Hematopoietic multipotent progenitor cell treated with erythropoietin and hydrocortisone succinate and interleukin-3 and kit ligand, for 8 days (in vitro differentiated cells): ENCODE results near the gene POR.

Experiments
- DNase-seq: peaks from one replicate; pipeline ENCODE4 v3.0.0-alpha.2; 2015

Gene POR

DNA sequence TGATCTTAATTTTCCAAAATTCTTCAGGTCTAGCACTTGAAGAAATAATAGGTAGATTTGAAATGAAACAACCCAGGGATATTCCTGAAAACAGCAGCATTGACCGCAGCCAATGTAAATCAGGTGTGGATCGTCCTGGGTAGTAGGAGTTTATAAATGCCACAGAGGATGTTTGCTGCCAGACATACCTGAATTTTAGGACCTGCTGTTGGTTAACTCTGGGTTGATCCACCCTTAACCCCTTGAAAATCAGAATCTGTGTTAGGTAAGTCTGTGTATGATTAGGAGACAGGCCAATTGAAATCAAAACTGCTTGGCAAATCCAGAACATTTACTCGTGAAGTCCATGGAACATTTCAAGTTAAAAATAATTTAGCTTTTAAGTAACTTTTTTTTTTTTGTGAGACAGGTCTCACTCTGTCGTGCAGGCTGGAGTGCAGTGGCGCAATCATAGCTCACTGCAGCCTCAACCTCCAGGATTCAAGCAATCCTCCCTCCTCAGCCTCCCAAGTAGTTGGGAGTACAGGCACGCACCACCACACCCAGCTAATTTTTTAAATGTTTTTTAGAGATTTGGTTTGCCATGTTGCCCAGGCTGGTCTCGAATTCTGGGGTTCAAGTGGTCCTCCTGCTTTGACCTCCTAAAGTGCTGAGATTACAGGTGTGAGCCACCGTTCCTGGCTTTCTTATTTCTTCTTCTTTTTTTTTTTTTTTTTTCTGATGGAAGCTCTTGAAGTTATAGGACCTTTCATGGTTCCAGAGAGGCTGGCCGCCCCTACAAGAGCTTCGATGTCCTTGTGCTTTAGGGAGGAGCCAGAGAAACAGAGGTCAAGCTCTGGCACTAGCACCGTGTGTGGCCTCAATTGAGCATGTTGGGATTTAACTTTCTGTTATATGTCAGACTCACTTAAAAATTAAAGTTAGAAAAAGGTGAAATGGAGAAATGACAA lies 2.0 kb downstream of the POR start:
- no peak for DNase-seq

DNA sequence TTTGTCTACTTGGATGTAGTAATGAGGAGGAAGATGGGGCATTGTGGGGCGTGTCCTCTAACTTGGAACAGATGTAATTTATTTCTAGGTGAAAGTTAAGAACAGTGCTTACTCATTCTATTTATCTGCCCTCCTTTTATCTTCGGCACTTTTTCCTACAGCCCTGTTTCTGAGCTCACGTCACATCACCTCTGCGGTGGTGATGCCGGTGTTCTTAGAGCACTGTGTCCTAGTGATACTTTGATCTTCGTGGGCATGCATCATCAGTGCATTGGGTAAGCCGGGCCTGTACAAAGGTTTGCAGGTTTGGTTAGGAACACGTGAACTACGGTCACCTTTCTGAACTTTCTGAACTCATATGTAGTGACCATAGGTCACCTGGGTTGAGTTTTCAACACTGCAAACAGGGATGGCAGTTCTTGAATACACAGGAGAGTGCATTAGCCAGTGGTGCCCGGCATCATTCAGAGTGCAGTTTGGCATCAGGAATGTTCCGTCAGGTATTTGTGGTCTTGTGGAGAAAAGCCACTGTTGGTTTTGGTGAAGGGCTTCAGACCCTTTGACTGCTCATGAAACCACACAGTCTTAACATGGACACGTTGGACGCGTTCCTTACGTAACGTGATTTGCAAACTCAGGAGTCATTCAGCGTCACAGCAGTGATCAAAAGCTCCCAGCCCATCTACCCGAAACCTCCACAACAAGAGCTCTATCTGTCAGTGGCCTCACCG lies 5.6 kb downstream of the POR start:
- DNase-seq = no peak

DNA sequence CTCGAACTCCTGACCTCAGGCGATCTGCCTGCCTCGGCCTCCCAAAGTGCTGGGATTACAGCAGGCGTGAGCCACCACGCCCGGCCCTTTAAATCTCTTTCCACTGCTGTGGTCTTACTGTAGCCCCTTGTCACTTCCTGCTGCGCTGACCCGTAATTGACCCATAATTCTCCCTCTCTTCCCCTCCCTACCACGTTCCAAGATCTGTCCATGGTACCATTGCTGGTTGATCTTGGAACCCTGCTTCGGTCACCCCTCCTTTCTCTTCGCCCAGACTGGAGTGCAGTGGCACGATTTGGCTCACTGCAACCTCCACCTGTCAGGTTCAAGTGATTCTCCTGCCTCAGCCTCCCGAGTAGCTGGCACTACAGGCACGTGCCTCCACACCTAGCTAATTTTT lies 6.5 kb downstream of the POR start:
- DNase-seq = no peak

DNA sequence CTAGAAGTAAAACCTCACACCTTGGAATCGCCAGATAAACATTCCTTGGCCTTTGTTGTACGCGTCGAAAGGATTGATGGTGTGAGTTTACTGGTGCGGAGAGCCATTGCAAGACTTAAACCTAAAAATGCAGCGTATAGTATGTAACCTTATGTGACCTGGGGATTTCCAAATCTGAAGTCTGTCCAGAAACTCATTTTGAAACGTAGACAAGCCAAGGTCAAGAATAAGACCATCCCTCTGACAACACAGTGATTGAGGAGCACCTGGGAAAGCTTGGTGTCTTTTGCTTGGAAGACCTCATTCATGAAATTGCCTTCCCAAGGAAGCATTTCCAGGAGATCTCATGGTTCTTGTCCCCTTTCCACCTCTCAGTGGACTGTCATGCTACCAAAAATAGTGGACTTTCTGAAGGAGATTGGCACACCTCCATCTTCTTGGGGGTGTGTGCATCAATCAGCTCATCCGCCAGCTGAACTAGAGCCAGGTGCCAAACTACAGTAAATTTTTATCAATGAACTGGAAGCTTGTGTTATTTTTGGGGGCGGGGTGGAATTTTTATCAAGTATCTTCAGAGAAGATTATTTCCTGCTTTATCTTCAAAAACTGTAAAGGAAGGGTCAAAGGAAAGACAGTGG lies 8.1 kb downstream of the POR start:
- no peak for DNase-seq

DNA sequence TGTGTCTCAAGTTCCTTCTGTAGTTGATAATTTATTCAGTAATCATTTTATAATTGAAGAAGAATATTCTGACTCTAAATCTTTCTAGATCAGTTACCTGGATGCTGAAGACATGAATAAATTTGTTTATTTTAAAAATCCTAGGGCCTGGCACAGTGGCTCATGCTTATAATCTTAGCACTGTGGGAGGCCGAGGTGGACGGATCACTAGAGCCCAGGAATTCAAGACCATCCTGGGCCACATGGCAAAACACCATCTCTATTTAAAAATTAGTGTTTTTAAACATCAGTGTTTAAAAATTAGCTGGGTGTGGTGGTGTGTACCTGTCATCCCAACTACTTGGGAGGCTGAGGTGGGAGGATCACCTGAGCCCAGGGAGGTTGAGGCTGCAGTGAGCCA lies 9.3 kb downstream of the POR start:
- no peak for DNase-seq

DNA sequence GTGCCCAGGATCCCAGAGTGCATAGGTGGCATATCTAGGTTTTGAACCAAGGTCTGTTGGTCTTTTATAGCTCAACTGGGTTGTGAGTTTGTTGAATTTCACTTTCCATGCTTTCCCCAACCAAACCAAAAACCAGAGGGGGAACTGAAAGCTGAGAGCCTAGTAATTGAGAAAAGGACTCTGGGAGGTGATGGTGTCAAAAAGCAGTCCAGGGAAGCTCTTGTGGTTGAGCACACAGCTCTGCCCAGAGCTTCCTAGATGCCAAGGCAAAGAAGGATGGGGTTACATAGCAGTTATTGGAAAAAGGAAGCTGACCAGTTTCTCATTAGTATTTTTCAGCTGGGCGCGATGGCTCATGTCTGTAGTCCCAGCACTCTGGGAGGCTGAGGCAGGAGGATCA lies 9.9 kb downstream of the POR start:
- no peak for DNase-seq

DNA sequence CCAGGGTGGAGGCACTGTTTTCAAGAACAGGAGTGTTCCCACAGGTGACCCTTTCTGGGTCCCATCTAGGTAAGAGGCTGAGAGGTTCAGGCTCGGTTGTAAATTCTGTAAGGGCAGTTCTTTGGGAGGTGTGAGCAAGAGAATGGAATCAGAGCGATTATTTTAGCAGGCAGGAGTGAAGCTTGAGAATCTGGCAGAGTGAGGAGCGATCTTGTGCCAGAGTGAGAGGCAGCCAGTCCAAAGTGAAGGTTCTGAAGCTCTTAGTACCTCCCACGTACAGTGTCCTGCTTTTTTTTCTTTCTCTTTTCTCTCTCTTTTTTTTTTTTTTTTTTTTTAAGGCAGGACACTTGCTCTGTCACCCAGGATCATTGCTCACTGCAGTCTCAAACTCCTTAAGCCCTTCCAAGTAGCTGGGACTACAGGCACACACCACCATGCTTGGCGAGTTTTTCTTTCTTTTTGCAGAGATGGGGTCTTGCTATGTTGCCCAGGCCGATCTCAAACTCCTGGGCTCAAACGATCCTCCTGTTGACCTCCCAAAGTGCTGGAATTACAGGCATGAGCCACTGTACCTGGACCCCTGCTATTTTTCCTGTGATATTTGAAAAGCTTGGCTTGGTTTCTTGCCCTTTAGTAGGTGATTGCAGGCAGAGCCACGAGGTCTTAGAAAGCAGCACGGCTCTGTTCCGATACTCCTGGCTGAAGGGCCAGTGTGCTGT lies 10.9 kb downstream of the POR start:
- DNase-seq = no peak

DNA sequence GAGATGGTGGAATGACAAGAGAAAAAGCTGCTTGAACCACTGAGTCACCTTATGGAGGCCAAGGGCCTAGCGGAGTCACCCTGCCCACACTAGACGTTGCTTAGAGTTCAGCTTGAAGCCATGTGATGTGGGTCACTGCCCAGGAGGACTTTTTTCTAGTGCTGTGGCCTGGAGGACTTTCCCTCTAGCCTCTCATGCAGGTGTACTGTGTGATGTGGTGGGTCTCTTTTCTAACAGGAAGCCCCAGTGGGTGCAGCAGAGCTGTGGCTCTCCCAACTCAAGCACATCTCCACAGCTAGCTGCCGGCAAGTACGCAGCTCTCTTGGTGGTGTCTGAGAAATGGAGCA lies 13.6 kb downstream of the POR start:
- DNase-seq = no peak

DNA sequence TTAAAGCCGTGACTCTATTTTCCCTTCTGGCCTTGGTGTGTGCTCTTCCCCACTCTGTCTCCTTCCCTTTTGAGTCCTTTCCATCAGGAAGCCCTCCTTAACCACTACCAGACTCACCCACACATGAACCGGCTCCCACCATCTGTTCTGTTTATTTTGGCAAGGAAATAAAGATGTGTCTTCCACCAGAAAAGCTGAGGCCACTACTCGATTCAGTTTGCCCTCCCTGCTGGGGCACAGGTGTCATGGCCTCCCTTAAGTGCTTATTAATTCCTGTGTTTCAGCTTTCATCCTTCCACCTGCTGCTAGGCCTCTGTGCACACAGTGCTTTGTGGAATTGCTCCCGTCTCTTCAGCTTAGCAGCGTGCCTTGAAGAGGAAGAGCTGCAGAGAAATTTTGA lies 16.7 kb downstream of the POR start:
- no peak for DNase-seq

DNA sequence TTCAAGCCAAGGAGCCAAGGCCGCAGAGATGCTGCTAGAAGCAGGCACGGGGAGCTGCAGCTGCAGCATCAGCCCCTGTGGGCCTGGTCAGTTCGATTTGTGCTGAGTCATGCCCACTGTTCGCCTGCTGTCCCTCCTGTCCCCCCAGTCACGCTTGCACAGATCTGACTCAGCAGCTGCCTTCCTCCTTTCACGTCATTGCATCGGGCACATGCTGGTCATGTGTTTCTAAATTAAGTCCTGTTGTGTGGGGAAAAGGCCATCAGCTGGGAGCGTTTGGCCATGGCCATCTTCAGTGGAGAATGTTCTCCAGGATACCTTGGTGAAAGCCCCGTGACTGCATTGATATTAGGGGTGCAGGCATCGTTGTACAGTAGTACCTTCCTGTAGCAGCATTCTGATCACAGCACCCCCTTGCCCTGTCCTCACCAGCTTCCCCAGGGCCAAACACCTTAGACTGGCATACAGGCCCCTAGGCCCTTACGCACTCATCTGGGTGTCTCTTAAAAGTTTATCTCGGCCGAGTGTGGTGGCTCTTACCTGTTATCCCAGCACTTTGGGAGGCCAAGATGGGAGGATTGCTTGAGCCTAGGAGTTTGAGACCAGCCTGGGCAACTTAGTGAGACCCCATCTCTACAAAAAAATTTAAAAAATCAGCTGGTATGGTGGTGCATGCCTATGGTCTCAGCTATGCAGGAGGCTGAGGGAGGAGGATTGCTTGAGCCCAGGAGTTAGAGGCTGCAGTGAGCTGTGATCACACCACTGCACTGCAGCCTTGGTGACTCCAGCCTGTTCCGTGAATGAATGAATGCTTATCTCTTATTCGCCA lies 23.2 kb downstream of the POR start:
- no peak for DNase-seq

DNA sequence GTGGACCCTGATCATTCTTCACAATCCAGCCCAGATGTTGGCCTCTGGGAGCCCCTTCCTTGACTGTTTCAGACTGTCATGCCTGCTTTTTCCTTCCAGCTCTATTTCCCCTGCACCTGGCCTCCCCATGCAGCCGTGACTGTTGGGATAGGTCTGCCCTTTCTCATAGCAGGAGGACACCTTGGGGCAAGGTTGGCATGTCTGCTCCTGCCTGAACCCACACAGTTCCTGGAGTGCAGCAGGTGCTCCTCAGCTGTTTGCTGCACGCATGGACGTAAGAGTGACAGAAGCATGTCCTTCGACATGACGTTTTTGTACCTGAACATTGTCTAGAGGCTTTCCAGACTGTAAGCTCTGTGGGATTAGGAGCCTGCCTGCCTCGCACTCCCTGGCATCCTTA lies 24.0 kb downstream of the POR start:
- no peak for DNase-seq

DNA sequence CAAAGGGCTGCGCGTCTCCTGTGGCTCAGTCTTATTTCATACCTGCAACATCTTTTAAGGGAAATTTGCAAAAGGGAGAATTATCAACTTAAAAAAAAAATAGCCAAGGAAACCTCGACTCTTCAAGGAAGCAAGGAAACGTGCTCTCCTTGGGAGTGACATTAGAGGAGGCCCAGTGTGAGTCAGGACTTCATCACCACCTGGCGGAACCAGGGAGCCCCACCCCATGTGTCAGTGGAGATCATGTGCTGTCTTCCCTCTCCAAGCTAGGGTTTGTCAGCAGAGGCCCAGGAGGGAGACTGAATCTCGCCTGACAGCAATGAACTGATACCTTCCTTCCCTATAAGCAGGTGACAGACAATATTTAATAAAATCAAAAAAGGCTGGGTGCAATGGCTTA lies 28.9 kb downstream of the POR start:
- no peak for DNase-seq

DNA sequence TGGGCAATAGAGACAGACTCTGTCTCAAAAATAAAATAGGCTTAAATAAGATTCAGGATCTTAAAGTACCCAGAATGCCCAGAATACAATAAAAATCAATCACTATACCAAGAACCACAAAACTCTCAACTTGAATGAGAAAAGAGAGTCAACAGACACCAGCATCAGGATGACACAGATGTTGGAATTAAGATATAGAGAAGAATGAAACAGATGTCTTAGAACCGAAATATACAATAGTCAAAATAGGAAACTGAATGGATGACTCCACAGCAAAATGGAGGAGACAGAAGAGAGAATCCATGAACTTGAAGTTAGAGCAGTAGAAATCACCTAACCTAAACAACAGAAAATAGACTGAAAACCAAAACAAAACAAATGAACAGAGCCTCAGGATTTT lies 29.6 kb downstream of the POR start:
- no peak for DNase-seq

DNA sequence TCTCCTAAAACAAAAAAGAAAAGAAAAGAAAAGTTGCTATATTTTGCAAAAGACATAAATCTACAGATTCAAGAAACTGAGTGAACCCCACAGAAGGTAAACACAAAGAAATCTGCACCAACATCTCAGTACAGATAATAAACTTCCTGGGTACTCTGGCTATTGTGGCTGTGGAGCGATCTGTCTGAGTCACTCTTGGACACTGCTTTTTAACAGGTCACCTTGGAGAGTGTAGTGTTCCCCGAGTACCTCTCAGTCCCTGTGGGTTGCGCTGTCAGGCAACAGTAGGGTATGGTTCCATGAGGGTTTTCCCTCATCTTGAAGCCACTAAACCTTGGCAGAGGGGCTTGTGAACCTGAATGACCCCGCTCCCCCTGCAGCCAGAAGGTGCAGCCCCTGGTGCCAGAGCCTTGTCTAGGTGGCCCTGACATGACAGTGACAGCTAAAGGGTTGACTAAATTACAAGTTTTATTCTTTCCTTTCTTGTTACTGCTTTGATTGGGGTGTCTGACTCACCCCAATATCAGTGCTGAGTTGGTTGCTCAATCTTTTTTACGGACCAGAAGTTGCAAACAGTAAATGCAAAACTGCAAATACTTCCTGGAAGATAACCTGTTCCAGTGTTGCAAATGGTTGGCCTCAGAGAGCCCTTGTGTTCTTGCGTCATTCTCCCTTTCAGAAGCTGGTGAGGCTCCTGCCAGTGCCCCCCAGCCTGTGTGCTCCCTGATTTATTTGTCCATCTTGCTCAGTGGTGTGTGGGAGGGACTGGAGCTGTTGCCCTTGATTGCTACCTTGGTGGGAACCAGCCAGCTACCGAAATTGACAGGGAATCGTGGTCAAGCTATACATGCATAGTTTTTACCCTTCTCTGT lies 30.6 kb downstream of the POR start:
- DNase-seq = no peak

DNA sequence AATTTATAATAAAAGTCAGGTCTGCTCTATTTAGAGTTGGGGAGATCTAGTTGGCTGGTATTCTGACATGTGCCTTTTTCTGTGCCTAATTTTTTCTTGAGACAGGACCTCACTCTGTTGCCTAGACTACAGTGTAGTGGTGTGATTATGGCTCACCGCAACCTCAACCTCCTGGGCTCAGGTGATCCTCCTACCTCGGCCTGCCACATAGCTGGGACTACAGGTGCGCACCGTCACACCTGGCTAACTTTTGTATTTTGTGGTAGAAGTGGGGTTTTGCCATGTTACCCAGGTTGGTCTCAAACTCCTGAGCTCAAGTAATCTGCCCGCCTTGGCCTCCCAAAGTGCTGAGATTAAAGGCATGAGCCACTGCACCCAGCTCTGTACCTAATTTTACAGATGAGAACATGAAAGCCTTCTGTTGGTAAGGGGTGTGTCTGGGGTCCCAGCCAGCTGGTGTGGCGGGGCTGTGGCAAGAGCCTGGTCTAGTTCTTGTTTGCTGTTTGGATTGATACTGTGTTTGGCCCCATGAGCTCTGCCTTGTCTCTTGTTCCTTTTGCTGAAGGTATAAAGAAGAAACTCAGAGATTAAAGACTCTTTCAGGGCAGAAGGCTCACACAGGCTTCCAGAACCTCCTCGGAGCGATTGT lies 31.4 kb downstream of the POR start:
- DNase-seq = no peak

DNA sequence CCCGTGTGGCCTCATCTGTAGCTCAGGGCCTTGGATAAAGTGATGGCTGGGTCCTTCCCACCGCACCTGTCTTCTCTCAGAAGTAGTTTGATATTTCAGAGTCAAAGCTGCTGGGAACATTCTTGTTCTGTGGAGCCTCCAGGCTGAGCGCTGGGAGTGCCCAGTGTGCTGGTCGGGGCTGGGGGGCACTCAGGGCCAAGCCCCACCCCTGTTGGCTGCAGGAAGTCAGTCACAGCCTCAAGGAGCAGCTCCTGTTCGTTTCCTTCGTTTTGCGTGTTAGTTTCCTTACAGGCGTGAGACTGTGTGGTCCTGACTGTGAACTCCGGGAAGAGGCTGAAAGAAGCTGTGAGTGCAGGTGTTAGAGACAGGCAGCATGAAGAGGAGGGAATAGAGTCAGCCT lies 33.2 kb downstream of the POR start:
- no peak for DNase-seq

DNA sequence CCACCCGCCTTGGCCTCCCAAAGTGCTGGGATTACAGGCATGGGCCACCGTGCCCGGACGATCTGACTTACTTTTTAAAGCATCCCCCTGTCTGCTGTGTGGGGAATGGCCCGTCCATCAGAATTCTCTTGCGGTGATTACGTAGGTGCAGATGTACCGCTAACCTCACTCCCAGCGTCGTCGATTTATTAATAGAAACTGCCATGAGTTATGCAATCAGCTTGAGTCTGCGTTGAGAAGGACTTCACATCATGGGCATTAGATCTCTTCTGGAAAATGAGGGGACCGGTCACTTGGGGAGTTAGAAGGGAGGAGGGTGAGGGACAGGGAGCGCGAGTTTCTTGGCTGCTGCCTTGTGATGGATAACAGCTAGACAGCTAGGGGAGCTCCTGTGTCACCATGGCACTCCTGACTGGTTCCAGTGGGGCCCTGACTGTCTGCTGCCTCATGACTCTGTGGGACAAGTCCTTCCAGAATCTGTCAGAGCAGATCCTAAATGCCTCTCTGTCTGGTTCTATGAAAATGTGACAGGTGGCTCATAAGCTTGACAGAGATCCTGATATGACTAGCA lies 35.2 kb downstream of the POR start:
- no peak for DNase-seq

DNA sequence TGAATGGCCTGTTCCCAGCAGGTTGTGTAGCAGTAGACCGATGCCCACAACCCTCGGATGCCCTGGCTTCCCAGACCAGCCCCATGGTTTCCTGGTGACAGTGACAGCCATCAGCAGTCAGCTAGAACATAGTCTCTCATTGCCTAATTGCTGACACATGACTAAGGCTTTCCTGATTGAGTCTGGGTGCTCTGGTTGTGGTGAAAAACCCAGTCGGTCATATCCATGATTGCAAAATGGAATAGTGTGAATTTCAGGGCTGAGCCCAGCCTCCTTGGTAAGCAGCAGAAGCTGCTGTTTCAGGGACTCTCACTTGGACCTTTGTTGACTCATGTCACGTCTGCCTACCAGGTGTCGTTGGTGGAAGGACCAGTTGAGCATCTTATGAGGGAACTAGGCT lies 36.6 kb downstream of the POR start:
- DNase-seq = no peak

DNA sequence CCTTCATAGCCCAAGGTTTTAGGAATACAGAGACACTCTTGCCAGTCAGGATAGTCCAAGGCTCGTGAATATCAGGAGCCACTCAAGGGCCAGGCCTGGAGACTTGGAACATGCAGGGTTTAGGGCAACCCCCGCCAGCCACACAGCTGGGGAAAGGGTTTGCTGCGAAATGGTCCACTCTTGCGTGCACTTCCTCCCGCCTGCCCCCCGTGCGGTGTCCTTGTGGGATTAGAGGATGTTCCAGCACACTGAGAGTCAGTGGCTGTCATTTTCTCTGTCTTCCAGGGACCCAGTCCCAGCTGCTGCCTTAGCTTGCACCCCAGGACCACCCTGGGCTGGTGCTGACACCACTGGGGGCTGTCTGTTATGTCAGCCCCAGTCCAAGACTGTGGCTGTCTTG lies 38.5 kb downstream of the POR start:
- no peak for DNase-seq

DNA sequence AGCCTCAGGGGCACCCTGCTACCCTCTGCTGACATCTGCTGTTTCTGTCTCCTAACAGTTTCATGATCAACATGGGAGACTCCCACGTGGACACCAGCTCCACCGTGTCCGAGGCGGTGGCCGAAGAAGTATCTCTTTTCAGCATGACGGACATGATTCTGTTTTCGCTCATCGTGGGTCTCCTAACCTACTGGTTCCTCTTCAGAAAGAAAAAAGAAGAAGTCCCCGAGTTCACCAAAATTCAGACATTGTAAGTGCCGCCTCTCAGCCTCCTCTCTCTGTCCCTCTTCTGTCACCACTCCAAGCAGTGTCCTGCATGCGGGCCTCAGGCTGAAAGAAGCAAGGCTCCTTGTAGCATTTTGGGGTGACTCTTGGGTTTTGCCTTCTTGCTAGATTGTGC lies 39.0 kb downstream of the POR start:
- no peak for DNase-seq
